ENCODE results near the gene RPA1.
"Not testable (repeated sequence)": the region's sequence is repeated elsewhere in the genome, so short reads cannot be mapped to it uniquely, and the experiment has no call there.

RPA1 gene

DNA sequence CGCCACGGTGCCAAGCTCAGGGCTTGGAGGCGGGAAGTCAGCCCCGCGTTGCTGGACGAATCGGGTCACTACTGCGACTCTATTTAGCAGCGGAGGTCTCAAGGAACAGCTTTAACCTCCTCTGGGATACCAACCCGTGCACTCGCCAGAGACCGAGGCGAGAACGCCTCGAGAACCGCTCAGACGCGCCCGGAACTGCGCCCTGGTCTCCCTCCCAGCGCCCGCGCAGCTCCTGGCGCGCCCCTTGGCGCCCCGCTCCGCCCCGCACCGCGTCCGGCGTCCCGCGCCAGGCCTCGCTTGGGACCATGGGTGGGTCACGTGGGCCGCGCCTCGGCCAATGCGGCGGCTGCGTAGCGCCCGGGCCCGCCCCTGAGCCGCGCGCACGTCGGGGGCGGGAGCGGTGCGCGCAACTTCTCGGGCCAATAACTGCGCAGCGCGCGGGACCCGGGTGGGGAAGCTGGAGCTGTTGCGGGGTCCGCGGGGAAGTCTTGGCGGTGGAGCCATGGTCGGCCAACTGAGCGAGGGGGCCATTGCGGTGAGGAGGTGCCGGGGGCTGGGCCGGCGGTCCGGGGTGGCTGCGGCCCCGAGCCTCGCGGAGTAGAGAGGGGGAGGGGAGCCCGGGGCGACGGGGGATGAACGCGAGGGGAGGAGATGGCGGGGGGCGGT, at the start of gene RPA1, which contains the start of gene SMYD4:
TSS of gene RPA1 (plus strand) at position 414 of the 666 bp plus-strand sequence. CDS start at position 503, 89 bp downstream.
TSS of gene SMYD4 (minus strand) at position 311 of the 666 bp plus-strand sequence. CDS start 1,908 bp downstream, outside the sequence.
- in situ Hi-C loops (cut with MboI; ENCODE audit: low sequenced_read_pairs) = no loop called here

- in situ Hi-C loops (cut with MboI; ENCODE audit: low sequenced_read_pairs) = no loop called here
Observed at GRCh38 chr17:1782171-1782567, 47.6 kb upstream of the RPA1 start.

- in situ Hi-C loops (cut with MboI; ENCODE audit: low sequenced_read_pairs) = no loop called here
Observed at GRCh38 chr17:1783271-1783670, 46.5 kb upstream of the RPA1 start.

GRCh38 chr17:1783834-1784611, 45.8 kb upstream of the RPA1 start:
- in situ Hi-C loops (cut with MboI; ENCODE audit: low sequenced_read_pairs) = no loop called here

DNA sequence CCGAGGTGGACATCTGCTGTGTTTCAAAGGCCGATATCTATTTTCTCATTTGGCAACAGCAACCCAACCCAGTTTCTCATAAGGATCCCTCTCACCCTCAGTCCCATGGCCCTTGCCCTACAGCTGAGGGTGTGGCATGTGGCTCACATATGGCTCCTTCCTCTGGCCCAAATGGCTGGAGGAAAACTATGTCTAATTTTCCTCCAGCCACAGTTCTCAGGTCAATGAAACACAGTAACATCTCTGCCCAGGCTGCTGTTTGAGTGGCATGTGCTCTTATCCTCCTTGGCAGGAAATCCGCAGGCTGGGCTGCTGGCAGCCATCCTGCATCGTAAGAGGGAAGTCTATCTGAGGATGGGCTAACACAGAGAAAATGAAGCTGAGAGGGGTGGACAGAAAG, 43.9 kb upstream of the RPA1 start:
- in situ Hi-C loops (cut with MboI; ENCODE audit: low sequenced_read_pairs) = no loop called here

DNA sequence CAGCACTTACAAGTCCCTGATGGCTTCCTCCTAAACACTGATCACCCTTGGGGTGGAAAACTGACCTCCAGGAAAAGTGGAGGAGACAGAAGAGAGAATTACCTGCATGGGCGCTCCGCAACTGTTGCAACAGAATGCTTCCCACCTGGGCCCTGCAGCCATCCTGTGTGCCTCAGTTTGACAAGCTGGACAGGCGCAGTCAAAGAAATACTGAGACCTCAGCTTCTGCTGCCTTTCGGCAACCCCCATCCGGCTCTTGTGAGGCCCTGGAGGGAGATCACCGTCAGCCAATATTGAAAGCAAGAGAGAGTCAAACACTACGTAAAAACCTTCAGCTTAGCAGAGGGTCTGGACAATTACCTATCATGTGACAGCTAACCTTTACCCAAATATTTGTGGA, 43.1 kb upstream of the RPA1 start:
- in situ Hi-C loops (cut with MboI; ENCODE audit: low sequenced_read_pairs) = no loop called here

- in situ Hi-C loops (cut with MboI; ENCODE audit: low sequenced_read_pairs) = no loop called here
Observed at GRCh38 chr17:1787301-1787902, 42.4 kb upstream of the RPA1 start.

DNA sequence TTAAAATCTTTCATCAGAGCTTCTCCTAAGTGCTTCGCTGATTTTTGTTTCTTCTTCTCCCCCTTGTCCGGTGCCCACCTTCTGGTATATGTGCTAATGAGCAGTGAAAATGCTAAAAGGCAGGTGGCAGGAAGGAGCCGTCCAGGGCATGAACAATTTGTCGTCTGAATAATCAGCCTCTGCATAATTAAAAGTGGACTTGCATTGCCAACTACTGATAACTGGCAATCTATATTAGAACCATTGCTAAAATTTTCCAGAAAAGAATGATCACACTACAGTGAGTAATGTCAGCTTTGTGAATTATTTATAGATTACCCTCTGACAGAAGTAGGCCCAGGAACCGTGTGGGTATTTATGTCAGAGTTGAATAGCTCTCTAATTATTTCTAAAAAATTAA, 39.9 kb upstream of the RPA1 start:
- in situ Hi-C loops (cut with MboI; ENCODE audit: low sequenced_read_pairs) = no loop called here

- in situ Hi-C loops (cut with MboI; ENCODE audit: low sequenced_read_pairs) = no loop called here
Observed at GRCh38 chr17:1792495-1793446, 37.0 kb upstream of the RPA1 start.

DNA sequence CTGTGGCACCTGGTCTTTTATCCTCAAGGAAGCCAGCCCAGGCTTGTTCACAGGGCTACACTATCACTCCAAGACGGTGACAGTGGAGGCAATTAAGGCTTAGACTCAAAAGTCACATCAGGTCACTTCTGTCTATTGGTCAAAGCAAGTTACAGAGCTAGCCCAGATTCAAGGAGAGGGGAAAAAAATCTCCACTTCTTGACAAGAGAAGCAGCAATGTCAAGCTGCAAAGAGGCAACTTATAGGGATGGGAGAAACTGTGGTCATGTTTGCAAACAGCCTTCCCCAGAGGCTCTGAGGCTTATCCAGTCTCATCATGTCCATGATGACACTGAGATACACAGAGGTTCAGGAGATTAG, 36.4 kb upstream of the RPA1 start:
- in situ Hi-C loops (cut with MboI; ENCODE audit: low sequenced_read_pairs) = no loop called here

DNA sequence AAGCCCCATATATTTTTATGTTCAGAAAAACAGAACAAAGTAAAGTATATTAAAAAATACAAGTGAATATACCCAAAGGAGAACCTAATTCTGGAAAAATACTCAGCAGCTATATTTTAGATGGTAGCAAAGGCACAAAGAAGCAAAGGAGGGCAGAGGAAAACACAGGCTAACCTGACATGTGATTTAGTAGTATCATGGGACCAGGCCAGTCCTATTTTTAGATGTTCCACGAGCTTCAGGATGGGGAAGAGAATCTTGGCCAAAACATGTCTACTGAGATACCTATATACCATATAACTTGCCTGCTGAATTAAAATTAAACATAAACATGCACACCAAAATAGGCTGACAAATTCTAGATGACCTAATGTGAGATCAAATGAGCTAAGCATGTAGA, 33.0 kb upstream of the RPA1 start:
- in situ Hi-C loops (cut with MboI; ENCODE audit: low sequenced_read_pairs) = no loop called here

GRCh38 chr17:1797323-1797722, 32.5 kb upstream of the RPA1 start:
- in situ Hi-C loops (cut with MboI; ENCODE audit: low sequenced_read_pairs) = no loop called here

GRCh38 chr17:1797846-1798245, 32.0 kb upstream of the RPA1 start:
- in situ Hi-C loops (cut with MboI; ENCODE audit: low sequenced_read_pairs) = not testable (repeated sequence)

DNA sequence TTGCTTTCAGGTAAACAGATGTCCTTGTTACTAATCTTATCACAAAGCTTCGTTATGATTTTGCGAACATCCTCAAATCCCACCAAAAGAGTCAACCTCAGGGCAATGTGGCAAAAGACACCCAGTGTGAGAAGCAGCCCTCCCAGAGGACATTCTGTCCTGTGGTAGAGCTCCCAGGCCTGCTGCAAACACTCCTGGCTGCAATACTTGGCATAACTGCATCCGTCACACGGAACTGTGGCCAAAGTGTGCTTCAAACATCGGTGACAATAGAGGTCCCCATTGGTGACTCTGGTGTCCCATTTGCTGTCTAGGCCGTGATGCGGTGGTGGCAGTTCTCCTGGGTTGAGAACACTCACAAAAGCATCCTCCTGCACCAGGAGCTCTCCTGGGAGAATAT, 29.6 kb upstream of the RPA1 start:
- in situ Hi-C loops (cut with MboI; ENCODE audit: low sequenced_read_pairs) = no loop called here

GRCh38 chr17:1800712-1801111, 29.1 kb upstream of the RPA1 start:
- in situ Hi-C loops (cut with MboI; ENCODE audit: low sequenced_read_pairs) = no loop called here

DNA sequence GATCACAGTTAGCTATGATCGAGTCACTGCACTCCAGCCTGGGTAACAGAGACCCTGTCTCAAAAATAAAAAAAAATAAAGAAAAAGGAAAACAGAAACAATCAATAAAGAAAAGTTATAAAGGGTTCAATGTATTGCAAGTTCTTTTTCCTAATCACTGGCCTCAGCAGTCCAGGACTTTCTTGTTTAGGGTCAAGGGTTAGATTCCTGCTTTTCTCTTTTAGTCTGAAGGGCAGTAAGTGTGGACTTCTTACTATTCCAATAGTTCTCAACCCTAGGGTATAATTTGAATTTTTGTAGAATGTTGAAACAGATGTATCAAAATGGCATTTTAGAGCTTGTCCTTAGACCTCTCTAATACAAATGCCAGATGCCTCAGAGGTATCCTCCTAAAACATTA, 27.4 kb upstream of the RPA1 start:
- in situ Hi-C loops (cut with MboI; ENCODE audit: low sequenced_read_pairs) = no loop called here

DNA sequence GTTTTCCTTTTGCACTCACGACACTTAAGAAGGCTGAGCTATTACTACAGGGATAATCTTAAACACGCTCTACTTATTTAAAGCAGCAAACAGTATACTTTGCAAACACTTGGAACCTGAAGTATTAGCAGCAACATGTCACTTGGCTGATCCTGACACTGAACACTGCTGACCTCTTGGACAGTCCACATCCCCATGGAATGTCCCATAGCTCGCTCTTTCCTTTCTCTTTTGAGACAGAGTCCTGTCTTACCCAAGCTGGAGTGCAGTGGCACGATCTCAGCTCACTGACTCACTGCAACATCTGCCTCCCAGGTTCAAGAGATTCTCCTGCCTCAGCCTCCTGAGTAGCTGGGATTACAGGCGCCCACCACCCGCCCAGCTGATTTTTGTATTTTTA, 26.5 kb upstream of the RPA1 start:
- in situ Hi-C loops (cut with MboI; ENCODE audit: low sequenced_read_pairs) = no loop called here

DNA sequence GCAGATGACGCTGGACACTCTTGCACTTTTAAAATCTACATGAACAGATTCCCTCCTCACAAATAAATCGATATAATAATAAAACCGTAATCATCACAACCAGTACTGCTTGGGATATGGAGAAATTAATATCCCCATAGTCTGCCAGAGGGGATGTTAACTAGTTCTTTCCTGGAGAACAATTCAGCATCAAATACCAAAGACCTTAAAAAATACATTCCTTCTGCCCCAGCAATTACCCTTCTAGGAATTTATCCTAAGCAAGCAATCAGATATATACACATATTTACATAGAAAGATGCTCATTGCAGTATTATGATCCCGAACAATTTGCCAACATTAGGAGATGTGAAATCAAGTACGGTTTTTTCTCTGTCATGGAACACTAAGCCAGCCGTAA, 21.9 kb upstream of the RPA1 start:
- in situ Hi-C loops (cut with MboI; ENCODE audit: low sequenced_read_pairs) = no loop called here

- in situ Hi-C loops (cut with MboI; ENCODE audit: low sequenced_read_pairs) = no loop called here
Observed at GRCh38 chr17:1808644-1809043, 21.2 kb upstream of the RPA1 start.

- in situ Hi-C loops (cut with MboI; ENCODE audit: low sequenced_read_pairs) = not testable (repeated sequence)
Observed at GRCh38 chr17:1809815-1810214, 20.0 kb upstream of the RPA1 start.

Data from hTERT RPE-1 (cell line).